PFSK-1 (cell line): Measurements from ENCODE around the gene PRKCE.

Source experiments
- FOXP2 ChIP-seq: optimal IDR thresholded peaks from 2 replicates; pipeline ENCODE3; 2011; ENCODE audit warnings: borderline replicate concordance, control low read depth, inconsistent platforms; ENCODE audit not compliant: insufficient read depth; ENCODE audit errors: extremely low read length, extremely low read depth
- POLR2AphosphoS5 ChIP-seq: IDR thresholded peaks from 2 replicates; pipeline ENCODE4 v1.6.1; 2012; ENCODE audit warnings: low read depth, mild to moderate bottlenecking, control low read depth, low read length, moderate library complexity
- SIN3A ChIP-seq: IDR thresholded peaks from 2 replicates; pipeline ENCODE4 v1.6.1; 2012; ENCODE audit warnings: mild to moderate bottlenecking, low read length, moderate library complexity, borderline replicate concordance; ENCODE audit not compliant: insufficient read depth
- TAF1 ChIP-seq: IDR thresholded peaks from 2 replicates; pipeline ENCODE4 v1.6.1; 2012; ENCODE audit warnings: low read length, control low read depth, borderline replicate concordance; ENCODE audit not compliant: insufficient read depth
- TF ChIP-seq, protein P1 (sequence below), 2 experiments: IDR thresholded peaks; 2 replicates each; pipeline versions ENCODE4 v1.6.1 to v1.8.0; 2011 to 2012; ENCODE audit warnings: low read depth in 2 of 2, low read length in 2 of 2, control low read depth in 1 of 2, inconsistent platforms in 1 of 2, mild to moderate bottlenecking in 1 of 2, moderate library complexity in 1 of 2; ENCODE audit not compliant: insufficient read depth in 1 of 2

PRKCE gene

GRCh38 chr2:46125798-46126197, 474.3 kb downstream of the PRKCE start:
- TF ChIP-seq TAF1 = no peak
- no peak for TF ChIP-seq SIN3A
- no peak for TF ChIP-seq POLR2AphosphoS5
- TF ChIP-seq, protein P1, sequence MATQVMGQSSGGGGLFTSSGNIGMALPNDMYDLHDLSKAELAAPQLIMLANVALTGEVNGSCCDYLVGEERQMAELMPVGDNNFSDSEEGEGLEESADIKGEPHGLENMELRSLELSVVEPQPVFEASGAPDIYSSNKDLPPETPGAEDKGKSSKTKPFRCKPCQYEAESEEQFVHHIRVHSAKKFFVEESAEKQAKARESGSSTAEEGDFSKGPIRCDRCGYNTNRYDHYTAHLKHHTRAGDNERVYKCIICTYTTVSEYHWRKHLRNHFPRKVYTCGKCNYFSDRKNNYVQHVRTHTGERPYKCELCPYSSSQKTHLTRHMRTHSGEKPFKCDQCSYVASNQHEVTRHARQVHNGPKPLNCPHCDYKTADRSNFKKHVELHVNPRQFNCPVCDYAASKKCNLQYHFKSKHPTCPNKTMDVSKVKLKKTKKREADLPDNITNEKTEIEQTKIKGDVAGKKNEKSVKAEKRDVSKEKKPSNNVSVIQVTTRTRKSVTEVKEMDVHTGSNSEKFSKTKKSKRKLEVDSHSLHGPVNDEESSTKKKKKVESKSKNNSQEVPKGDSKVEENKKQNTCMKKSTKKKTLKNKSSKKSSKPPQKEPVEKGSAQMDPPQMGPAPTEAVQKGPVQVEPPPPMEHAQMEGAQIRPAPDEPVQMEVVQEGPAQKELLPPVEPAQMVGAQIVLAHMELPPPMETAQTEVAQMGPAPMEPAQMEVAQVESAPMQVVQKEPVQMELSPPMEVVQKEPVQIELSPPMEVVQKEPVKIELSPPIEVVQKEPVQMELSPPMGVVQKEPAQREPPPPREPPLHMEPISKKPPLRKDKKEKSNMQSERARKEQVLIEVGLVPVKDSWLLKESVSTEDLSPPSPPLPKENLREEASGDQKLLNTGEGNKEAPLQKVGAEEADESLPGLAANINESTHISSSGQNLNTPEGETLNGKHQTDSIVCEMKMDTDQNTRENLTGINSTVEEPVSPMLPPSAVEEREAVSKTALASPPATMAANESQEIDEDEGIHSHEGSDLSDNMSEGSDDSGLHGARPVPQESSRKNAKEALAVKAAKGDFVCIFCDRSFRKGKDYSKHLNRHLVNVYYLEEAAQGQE (IDR thresholded peaks at IDR 0.05; ENCODE audit: insufficient read depth in 1 of 2, low read depth in 2 of 2, low read length in 2 of 2) = no peak
- no peak for TF ChIP-seq FOXP2

DNA sequence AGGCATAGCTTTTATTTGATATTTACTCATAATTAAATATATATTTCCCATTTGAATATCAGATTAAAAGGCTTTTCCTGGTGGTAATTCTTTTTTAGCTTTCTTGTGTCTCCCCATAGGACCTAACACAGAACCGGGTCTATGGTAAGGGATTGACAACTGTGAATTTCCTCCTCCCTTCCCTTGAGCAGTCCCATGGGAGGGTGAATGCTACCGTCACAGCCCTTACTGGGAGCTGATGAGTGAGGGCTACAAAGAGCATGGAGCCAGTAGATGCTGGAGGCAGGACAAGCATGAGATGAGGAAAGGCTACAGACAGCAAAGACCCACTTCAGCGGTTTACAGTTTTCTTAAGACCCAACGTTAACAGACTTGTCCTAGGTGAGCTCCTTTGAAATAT, 475.1 kb downstream of the PRKCE start:
- TF ChIP-seq SIN3A (no peak), FOXP2 (no peak), TAF1 (no peak), POLR2AphosphoS5 (no peak)
- TF ChIP-seq, protein P1 (IDR thresholded peaks at IDR 0.05; ENCODE audit: insufficient read depth in 1 of 2, low read depth in 2 of 2, low read length in 2 of 2) = no peak

DNA sequence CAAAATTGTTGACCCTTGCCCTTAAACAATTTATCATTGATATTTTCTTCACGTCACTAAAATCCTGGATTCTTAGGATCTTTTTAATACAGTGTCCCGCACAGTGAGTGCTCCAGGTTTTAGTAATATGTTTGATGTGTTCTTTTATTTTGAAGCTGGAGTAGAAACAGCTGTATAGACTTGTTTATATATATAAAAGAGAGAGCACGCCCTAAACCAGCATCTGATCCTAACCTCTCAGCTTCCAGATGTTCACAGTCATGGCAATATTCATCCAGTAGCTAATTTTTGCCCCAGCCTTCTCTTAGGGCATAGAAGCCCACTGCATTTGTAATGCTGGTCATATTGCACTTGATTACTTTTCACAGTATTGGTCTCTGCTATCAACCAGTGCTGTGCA, 475.7 kb downstream of the PRKCE start:
- TF ChIP-seq TAF1 (no peak), POLR2AphosphoS5 (no peak), SIN3A (no peak), FOXP2 (no peak)
- TF ChIP-seq, protein P1 (IDR thresholded peaks at IDR 0.05; ENCODE audit: insufficient read depth in 1 of 2, low read depth in 2 of 2, low read length in 2 of 2) = no peak

- no peak for TF ChIP-seq TAF1
- TF ChIP-seq FOXP2 = no peak
- TF ChIP-seq, protein P1 (IDR thresholded peaks at IDR 0.05; ENCODE audit: insufficient read depth in 1 of 2, low read depth in 2 of 2, low read length in 2 of 2) = no peak
- no peak for TF ChIP-seq POLR2AphosphoS5
- TF ChIP-seq SIN3A = no peak
These were observed 479.0 kb downstream of the PRKCE start for GRCh38 chr2:46130511-46130910.

- TF ChIP-seq FOXP2 = no peak
- no peak for TF ChIP-seq SIN3A
- TF ChIP-seq POLR2AphosphoS5 = no peak
- TF ChIP-seq, protein P1 (IDR thresholded peaks at IDR 0.05; ENCODE audit: insufficient read depth in 1 of 2, low read depth in 2 of 2, low read length in 2 of 2) = no peak
- TF ChIP-seq TAF1 = no peak
These were observed 481.5 kb downstream of the PRKCE start for GRCh38 chr2:46132996-46133395.
